BLaER1 (cell line): Measurements from ENCODE around the gene MSGN1.

Source experiments
- H3K27ac ChIP-seq: shearing (Covaris generic); formaldehyde crosslinking; 2 replicates; pipeline ENCODE4 v1.8.1; 2022
- H3K27me3 ChIP-seq: shearing (Covaris generic); formaldehyde crosslinking; 2 replicates; pipeline ENCODE4 v1.8.1; 2022
- H3K36me3 ChIP-seq: shearing (Covaris generic); formaldehyde crosslinking; 2 replicates; pipeline ENCODE4 v1.8.1; 2022
- H3K4me1 ChIP-seq: shearing (Covaris generic); formaldehyde crosslinking; 2 replicates; pipeline ENCODE4 v1.8.1; 2022
- H3K4me2 ChIP-seq: shearing (Covaris generic); formaldehyde crosslinking; 2 replicates; pipeline ENCODE4 v1.8.1; 2022
- H3K4me3 ChIP-seq: shearing (Covaris generic); formaldehyde crosslinking; 2 replicates; pipeline ENCODE4 v1.8.1; 2022
- H3K9ac ChIP-seq: shearing (Covaris generic); formaldehyde crosslinking; 2 replicates; pipeline ENCODE4 v1.8.1; 2022
- H3K9me3 ChIP-seq: shearing (Covaris generic); formaldehyde crosslinking; 2 replicates; pipeline ENCODE4 v1.8.1; 2022
- H4K20me1 ChIP-seq: shearing (Covaris generic); formaldehyde crosslinking; 2 replicates; pipeline ENCODE4 v1.8.1; 2022
- Cebpa-rat ChIP-seq: shearing (Covaris generic); IDR thresholded peaks from 2 replicates; pipeline ENCODE4 v1.8.1; 2022

Gene MSGN1

DNA sequence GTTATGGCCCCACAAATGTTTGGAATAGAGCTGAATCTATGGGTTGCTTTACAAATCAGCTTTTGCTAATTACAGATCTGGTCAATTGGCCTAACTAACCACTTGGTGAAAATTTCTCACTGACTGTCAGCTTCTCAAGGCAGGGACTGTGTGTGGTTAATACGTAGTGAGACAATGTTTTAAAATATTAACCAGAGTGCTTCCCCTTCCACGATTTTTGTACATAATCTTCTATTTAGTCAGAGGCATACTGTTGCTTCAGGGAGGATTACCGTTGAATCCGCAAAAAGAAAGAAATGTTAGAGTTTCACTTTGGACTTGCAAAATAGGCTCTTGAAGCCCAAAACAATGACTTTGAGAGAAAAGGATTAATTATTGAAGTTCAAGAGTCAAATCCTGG lies 47.3 kb downstream of the MSGN1 start:
- no peaks in the 10 kb centered on the region for H3K4me1 ChIP-seq
- no peak overlapping the region for H3K9ac ChIP-seq
- no peak overlapping the region for H3K4me3 ChIP-seq
- no peaks in the 10 kb centered on the region for H3K36me3 ChIP-seq
- no peak overlapping the region for H3K4me2 ChIP-seq
- H3K27me3 ChIP-seq = no peaks in the 10 kb centered on the region
- TF ChIP-seq Cebpa-rat = no peak
- no peak overlapping the region for H3K27ac ChIP-seq
- no peaks in the 10 kb centered on the region for H4K20me1 ChIP-seq
- H3K9me3 ChIP-seq = no peaks in the 10 kb centered on the region

GRCh38 chr2:17864676-17865075 lies 48.4 kb downstream of the MSGN1 start:
- no peaks in the 10 kb centered on the region for H3K4me1 ChIP-seq
- H3K4me2 ChIP-seq = no peak overlapping the region
- H3K9ac ChIP-seq = no peak overlapping the region
- H3K36me3 ChIP-seq = no peaks in the 10 kb centered on the region
- TF ChIP-seq Cebpa-rat = no peak
- no peak overlapping the region for H3K4me3 ChIP-seq
- H3K9me3 ChIP-seq = no peaks in the 10 kb centered on the region
- no peaks in the 10 kb centered on the region for H4K20me1 ChIP-seq
- no peaks in the 10 kb centered on the region for H3K27me3 ChIP-seq
- H3K27ac ChIP-seq = no peak overlapping the region

DNA sequence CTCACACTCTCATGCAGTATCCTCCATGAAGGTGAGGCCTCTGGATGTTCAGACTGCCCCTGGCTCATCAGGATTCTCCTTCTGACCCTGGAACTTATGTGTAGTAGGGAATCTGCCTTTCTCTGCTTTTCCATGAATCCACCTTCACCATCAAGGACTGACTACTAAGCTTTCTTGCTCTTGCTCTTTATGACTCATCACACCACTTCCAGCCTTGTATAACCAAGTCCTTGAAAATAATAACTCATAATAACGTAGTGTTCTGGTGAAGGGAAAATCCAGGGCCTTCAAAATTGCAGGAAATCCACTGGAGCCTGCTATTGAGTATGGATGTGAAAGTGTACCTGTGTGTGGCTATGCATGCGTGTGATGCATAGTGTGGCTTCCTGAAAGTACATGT lies 50.9 kb downstream of the MSGN1 start:
- H3K27me3 ChIP-seq = no peaks in the 10 kb centered on the region
- TF ChIP-seq Cebpa-rat = no peak
- no peaks in the 10 kb centered on the region for H3K36me3 ChIP-seq
- H3K4me2 ChIP-seq = no peak overlapping the region
- H3K9me3 ChIP-seq = no peaks in the 10 kb centered on the region
- H3K4me3 ChIP-seq = no peak overlapping the region
- H3K27ac ChIP-seq = no peak overlapping the region
- H4K20me1 ChIP-seq = no peaks in the 10 kb centered on the region
- H3K4me1 ChIP-seq = peaks cover 5% of the 10 kb centered on the region; the same call in 1 of the 2 replicates
- no peak overlapping the region for H3K9ac ChIP-seq
